ENCODE measurements around the gene ASTN2.

ASTN2 gene

DNA sequence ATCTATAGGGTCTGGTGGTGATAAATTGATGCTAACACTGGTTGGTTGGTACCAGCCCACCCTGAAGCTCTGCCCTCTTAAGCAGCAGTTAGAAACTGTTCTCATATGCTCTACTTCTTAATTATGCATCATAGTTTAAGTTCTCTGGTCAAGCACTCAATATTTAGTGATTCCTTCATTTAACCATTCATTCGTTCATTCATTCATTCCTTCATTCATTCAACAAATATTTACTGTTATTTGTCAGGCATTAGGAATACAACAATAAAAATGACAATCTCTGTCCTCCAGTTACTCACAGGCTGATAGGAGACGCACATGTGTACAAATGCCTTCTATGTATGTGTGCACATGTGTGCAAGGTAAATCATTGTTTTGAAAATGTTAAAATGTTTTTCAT lies 673.1 kb downstream of the ASTN2 start:
- no peak for DNase-seq
- Histone ChIP-seq H3K4me3 (ENCODE audit: low read depth, low read length) (no peak overlapping the region), H3K27ac (no peak overlapping the region), H3K27me3 (replicated peaks) (no peaks in the 10 kb centered on the region), H3K36me3 (replicated peaks) (no peaks in the 10 kb centered on the region)
- in situ Hi-C loops (cut with HindIII; ENCODE audit: low pct_ligation_motif_present, low sequenced_read_pairs): no loop called here
- no peak for TF ChIP-seq CTCF (IDR thresholded peaks at IDR 0.05; ENCODE audit: low read depth, low read length, missing control alignments)

- no peak overlapping the region for H3K4me3 ChIP-seq (ENCODE audit: low read depth, low read length)
- no peak for DNase-seq
- no peak overlapping the region for H3K27ac ChIP-seq
- H3K36me3 ChIP-seq (replicated peaks): no peaks in the 10 kb centered on the region
- in situ Hi-C loops (cut with HindIII; ENCODE audit: low pct_ligation_motif_present, low sequenced_read_pairs): no loop called here
- H3K27me3 ChIP-seq (replicated peaks): no peaks in the 10 kb centered on the region
- no peak for TF ChIP-seq CTCF (IDR thresholded peaks at IDR 0.05; ENCODE audit: low read depth, low read length, missing control alignments)
These were observed 673.6 kb downstream of the ASTN2 start for GRCh38 chr9:116741086-116741740.

- in situ Hi-C loops (cut with HindIII; ENCODE audit: low pct_ligation_motif_present, low sequenced_read_pairs): no loop called here
- no peaks in the 10 kb centered on the region for H3K27me3 ChIP-seq (replicated peaks)
These were observed 677.7 kb downstream of the ASTN2 start for GRCh38 chr9:116737152-116737546.

DNA sequence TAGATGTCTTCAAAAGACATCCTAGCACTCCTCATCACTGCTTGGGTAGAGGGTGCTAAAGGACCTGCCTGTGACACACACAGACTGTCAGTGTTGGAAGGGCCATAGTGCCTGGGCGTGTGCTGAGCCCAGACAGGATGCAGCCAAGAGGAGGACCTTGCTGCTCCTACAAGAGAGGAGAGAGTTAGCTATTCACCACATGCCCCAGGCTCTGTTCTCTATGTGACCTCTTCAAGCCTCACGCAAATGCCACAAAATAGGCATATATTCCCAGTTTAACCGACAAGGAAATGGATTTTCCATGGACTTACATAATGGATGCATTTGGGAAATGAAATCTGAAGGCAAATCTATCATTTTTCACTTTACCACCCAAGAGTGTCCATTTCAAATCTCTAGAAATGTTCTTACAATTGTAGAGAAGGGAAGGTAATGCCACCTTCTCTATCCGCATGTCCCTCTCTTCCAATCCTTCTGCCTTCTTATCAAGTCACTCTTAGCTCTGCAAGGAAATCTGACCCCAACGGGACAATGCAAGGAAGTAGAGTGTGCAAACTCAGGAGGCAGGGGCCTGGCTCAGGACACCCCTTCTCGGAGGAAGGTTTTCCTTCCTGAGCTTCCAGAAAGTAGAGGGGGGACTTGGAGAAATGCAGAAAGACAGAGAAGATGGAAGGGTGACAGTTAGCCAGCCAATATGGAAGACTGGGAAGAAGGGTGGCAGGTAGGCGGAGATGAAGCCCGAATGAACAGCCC lies 678.3 kb downstream of the ASTN2 start:
- no peak for TF ChIP-seq CTCF (IDR thresholded peaks at IDR 0.05; ENCODE audit: low read depth, low read length, missing control alignments)
- Histone ChIP-seq H3K27me3 (replicated peaks) (no peaks in the 10 kb centered on the region), H3K36me3 (replicated peaks) (no peaks in the 10 kb centered on the region), H3K4me3 (ENCODE audit: low read depth, low read length) (no peak overlapping the region), H3K27ac (no peak overlapping the region)
- in situ Hi-C loops (cut with HindIII; ENCODE audit: low pct_ligation_motif_present, low sequenced_read_pairs): no loop called here
- no peak for DNase-seq

More at GRCh38 chr9:116737152-116737546, 677.7 kb downstream of the ASTN2 start:
- peak; percentile 94 for TF ChIP-seq CTCF (IDR thresholded peaks at IDR 0.05; ENCODE audit: low read depth, low read length, missing control alignments)
- DNase-seq: peak; percentile 73
- Histone ChIP-seq H3K36me3 (replicated peaks) (no peaks in the 10 kb centered on the region), H3K27ac (no peak overlapping the region), H3K4me3 (ENCODE audit: low read depth, low read length) (no peak overlapping the region)

DNA sequence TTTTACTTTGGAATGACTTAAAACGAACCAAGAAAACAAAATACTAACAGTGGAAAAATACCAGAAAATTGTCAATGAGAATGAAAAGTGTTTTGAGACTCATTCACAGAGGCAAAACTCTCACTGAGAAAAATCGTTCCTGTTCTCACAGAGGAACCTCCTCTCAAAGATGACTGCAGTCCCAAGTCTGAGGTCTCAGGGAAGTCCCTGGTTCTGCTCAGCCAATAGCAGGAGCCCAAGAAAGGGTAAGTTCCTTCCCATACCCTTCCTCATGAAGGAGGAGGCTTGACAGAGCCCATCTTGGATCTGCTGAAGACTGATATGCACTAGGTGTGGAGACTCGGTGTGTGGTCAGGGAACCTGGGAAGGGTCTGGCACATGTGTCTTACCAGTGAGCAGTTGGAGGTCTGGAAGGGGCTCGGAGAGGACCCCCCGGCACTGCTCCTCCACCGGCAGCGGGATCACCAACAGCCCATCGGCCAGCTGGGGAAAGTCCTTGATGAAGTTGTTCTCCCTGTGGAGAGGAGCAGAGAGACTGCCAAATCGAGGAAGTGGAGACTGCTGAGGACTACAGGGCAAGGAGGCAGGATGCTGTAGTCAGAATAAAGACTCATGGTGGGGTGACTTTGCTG lies 681.7 kb downstream of the ASTN2 start:
- no peak for DNase-seq
- no peaks in the 10 kb centered on the region for H3K36me3 ChIP-seq (replicated peaks)
- in situ Hi-C loops (cut with HindIII; ENCODE audit: low pct_ligation_motif_present, low sequenced_read_pairs): no loop called here
- no peak overlapping the region for H3K4me3 ChIP-seq (ENCODE audit: low read depth, low read length)
- TF ChIP-seq CTCF (IDR thresholded peaks at IDR 0.05; ENCODE audit: low read depth, low read length, missing control alignments): no peak
- no peaks in the 10 kb centered on the region for H3K27me3 ChIP-seq (replicated peaks)
- no peak overlapping the region for H3K27ac ChIP-seq

Data from brain microvascular endothelial cell (primary cell).